HEK293 (cell line): Measurements from ENCODE around the gene SLC25A17.

Experiments used
- HOXC10 ChIP-seq: sonication (generic); formaldehyde crosslinking; IDR thresholded peaks from 2 replicates; pipeline ENCODE4 v1.8.1; 2023; ENCODE audit warnings: mild to moderate bottlenecking, missing genetic modification reagents
- IKZF3 ChIP-seq: fragments of 450-650 bp; IDR thresholded peaks from 2 replicates; pipeline ENCODE4 v1.5.0; 2018; ENCODE audit warnings: missing biosample characterization, mild to moderate bottlenecking, missing genetic modification characterization, moderate library complexity
- KLF1 ChIP-seq: fragments of 450-650 bp; formaldehyde crosslinking; IDR thresholded peaks from 2 replicates; pipeline ENCODE4 v1.5.1; 2016; ENCODE audit warnings: missing biosample characterization, missing genetic modification characterization
- KLF7 ChIP-seq: fragments of 450-650 bp; formaldehyde crosslinking; IDR thresholded peaks from 2 replicates; pipeline ENCODE4 v1.5.1; 2016; ENCODE audit warnings: missing biosample characterization, missing genetic modification characterization, borderline replicate concordance
- SETDB1 ChIP-seq: IDR thresholded peaks from one replicate; pipeline ENCODE4 v1.6.1; 2017; ENCODE audit warnings: mild to moderate bottlenecking, low read length, moderate library complexity, mixed read lengths; ENCODE audit not compliant: insufficient read length
- SP3 ChIP-seq: fragments of 450-650 bp; formaldehyde crosslinking; IDR thresholded peaks from 2 replicates; pipeline ENCODE4 v1.5.1; 2016; ENCODE audit warnings: missing biosample characterization, missing genetic modification characterization
- SP7 ChIP-seq: fragments of 450-650 bp; formaldehyde crosslinking; IDR thresholded peaks from 2 replicates; pipeline ENCODE4 v1.5.1; 2016; ENCODE audit warnings: missing biosample characterization, missing genetic modification characterization
- ZFHX2 ChIP-seq: fragments of 450-650 bp; formaldehyde crosslinking; conservative IDR thresholded peaks from 2 replicates; pipeline ENCODE4 v1.5.1; 2016; ENCODE audit warnings: missing biosample characterization, missing genetic modification characterization
- ZIC2 ChIP-seq: fragments of 450-650 bp; formaldehyde crosslinking; IDR thresholded peaks from 2 replicates; pipeline ENCODE4 v1.5.1; 2016; ENCODE audit warnings: missing biosample characterization, missing genetic modification characterization
- ZNF140 ChIP-seq: fragments of 450-650 bp; formaldehyde crosslinking; IDR thresholded peaks from 2 replicates; pipeline ENCODE4 v1.5.1; 2016; ENCODE audit warnings: missing biosample characterization, missing genetic modification characterization
- ZNF24 ChIP-seq: fragments of 450-650 bp; formaldehyde crosslinking; IDR thresholded peaks from 2 replicates; pipeline ENCODE4 v1.5.1; 2016; ENCODE audit warnings: missing biosample characterization, missing genetic modification characterization
- ZNF302 ChIP-seq: fragments of 450-650 bp; formaldehyde crosslinking; IDR thresholded peaks from 2 replicates; pipeline ENCODE4 v1.5.1; 2016; ENCODE audit warnings: missing biosample characterization, missing genetic modification characterization, low read depth
- ZNF423 ChIP-seq: fragments of 450-650 bp; formaldehyde crosslinking; IDR thresholded peaks from 2 replicates; pipeline ENCODE4 v1.5.1; 2016; ENCODE audit warnings: missing biosample characterization, missing genetic modification characterization
- ZNF549 ChIP-seq: fragments of 450-650 bp; IDR thresholded peaks from 2 replicates; pipeline ENCODE4 v1.5.1; 2018; ENCODE audit warnings: missing biosample characterization, missing genetic modification characterization, mild to moderate bottlenecking, inconsistent platforms, moderate library complexity
- ZNF558 ChIP-seq: fragments of 450-650 bp; formaldehyde crosslinking; IDR thresholded peaks from 2 replicates; pipeline ENCODE4 v1.5.1; 2016; ENCODE audit warnings: missing biosample characterization, missing genetic modification characterization
- ZNF624 ChIP-seq: fragments of 450-650 bp; formaldehyde crosslinking; IDR thresholded peaks from 2 replicates; pipeline ENCODE4 v1.5.1; 2017; ENCODE audit warnings: missing biosample characterization, missing genetic modification characterization
- ZNF660 ChIP-seq: fragments of 450-650 bp; IDR thresholded peaks from 2 replicates; pipeline ENCODE4 v1.5.1; 2018; ENCODE audit warnings: missing biosample characterization, mild to moderate bottlenecking, missing genetic modification characterization
- ZNF76 ChIP-seq: fragments of 450-650 bp; formaldehyde crosslinking; IDR thresholded peaks from 2 replicates; pipeline ENCODE4; 2016; ENCODE audit warnings: low read depth, missing biosample characterization, missing genetic modification characterization, borderline replicate concordance
- ZNF777 ChIP-seq: fragments of 450-650 bp; formaldehyde crosslinking; IDR thresholded peaks from 2 replicates; pipeline ENCODE4 v1.5.1; 2017; ENCODE audit warnings: missing biosample characterization, missing genetic modification characterization, borderline replicate concordance
- ZNF843 ChIP-seq: fragments of 450-650 bp; formaldehyde crosslinking; IDR thresholded peaks from 2 replicates; pipeline ENCODE4 v1.5.1; 2016; ENCODE audit warnings: missing biosample characterization, missing genetic modification characterization
- ZSCAN16 ChIP-seq: fragments of 450-650 bp; formaldehyde crosslinking; IDR thresholded peaks from 2 replicates; pipeline ENCODE4 v1.5.1; 2016; ENCODE audit warnings: missing biosample characterization, missing genetic modification characterization
- TF ChIP-seq, protein P1 (sequence below): fragments of 450-650 bp; formaldehyde crosslinking; IDR thresholded peaks from 2 replicates; pipeline ENCODE4 v1.5.1; 2017; ENCODE audit warnings: missing biosample characterization, missing genetic modification characterization
- TF ChIP-seq, protein P2 (sequence below): fragments of 450-650 bp; formaldehyde crosslinking; IDR thresholded peaks from 2 replicates; pipeline ENCODE4 v1.5.1; 2017; ENCODE audit warnings: missing biosample characterization, missing genetic modification characterization
- TF ChIP-seq, protein P3 (sequence below): fragments of 450-650 bp; formaldehyde crosslinking; IDR thresholded peaks from 2 replicates; pipeline ENCODE4 v1.5.1; 2016; ENCODE audit warnings: missing biosample characterization, missing genetic modification characterization
- TF ChIP-seq, protein P4 (sequence below): fragments of 450-650 bp; formaldehyde crosslinking; IDR thresholded peaks from 2 replicates; pipeline ENCODE4 v1.5.1; 2016; ENCODE audit warnings: missing biosample characterization, missing genetic modification characterization
- TF ChIP-seq, protein P5 (sequence below): fragments of 450-650 bp; formaldehyde crosslinking; IDR thresholded peaks from 2 replicates; pipeline ENCODE4 v1.5.1; 2016; ENCODE audit warnings: missing biosample characterization, missing genetic modification characterization
- TF ChIP-seq, protein P6 (sequence below): fragments of 450-650 bp; formaldehyde crosslinking; IDR thresholded peaks from 2 replicates; pipeline ENCODE4 v1.5.1; 2016; ENCODE audit warnings: missing biosample characterization, missing genetic modification characterization, borderline replicate concordance

The SLC25A17 gene

DNA sequence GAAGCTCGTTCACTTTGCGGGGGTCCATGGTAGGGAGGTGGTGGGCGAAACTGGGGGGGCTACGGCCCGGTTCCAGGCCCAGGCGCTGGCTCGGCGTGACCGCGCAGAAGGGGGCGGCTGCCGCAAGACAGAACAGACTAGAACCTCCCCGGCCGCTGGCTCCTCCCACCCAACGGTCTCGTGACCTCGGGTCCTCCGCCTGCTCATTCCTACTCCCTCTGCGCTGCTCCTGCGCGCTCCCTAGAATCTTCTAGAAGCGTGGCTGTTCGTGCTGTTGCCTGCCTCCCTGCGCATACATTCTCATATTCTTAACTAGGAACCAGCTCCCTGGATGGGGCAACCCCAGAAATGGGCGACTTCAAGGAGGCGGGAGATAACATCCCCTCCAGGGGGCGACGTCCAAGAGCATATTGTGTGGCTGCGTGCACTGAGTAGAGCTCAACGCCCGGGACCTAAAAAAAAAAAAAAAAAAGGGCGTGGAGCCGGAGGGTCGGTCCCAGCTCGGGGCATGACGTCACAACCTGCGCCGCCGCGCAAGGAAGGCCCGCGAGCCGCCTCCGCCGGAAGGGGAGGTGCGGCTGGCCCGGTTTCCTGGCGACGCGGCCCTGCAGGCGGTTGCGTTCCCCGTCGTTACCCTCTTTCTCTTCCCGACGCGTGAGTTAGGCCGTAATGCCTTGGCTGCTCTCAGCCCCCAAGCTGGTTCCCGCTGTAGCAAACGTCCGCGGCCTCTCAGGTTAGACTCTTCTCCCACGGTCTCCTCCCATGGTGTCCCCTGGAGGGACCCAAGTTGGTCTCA lies 37.6 kb upstream of the SLC25A17 start, which contains the start of the genes ST13 and XPNPEP3 (continued):
- peak; percentile 55; the same call in 1 of the 2 replicates for TF ChIP-seq ZNF660 (tag by site-specific recombination)
- TF ChIP-seq ZNF549 (tag by site-specific recombination), result no peak
- TF ChIP-seq ZNF624, result no peak
- peak; percentile 73 for TF ChIP-seq ZIC2
- no peak for TF ChIP-seq ZNF777 (tag by site-specific recombination)
- TF ChIP-seq ZNF76, result peak; percentile 74
- peak; percentile 89 for TF ChIP-seq SP7 (tag by site-specific recombination)
- peak; percentile 89 for TF ChIP-seq KLF7 (tag by site-specific recombination)
- peak; percentile 86 for TF ChIP-seq SP3
- TF ChIP-seq IKZF3, result peak; percentile 85
- no peak for TF ChIP-seq ZNF140 (tag by site-specific recombination)
- TF ChIP-seq, protein P1, sequence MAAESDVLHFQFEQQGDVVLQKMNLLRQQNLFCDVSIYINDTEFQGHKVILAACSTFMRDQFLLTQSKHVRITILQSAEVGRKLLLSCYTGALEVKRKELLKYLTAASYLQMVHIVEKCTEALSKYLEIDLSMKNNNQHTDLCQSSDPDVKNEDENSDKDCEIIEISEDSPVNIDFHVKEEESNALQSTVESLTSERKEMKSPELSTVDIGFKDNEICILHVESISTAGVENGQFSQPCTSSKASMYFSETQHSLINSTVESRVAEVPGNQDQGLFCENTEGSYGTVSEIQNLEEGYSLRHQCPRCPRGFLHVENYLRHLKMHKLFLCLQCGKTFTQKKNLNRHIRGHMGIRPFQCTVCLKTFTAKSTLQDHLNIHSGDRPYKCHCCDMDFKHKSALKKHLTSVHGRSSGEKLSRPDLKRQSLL (tag by site-specific recombination), result no peak; the same call in 1 of the 2 replicates
- TF ChIP-seq, protein P2, sequence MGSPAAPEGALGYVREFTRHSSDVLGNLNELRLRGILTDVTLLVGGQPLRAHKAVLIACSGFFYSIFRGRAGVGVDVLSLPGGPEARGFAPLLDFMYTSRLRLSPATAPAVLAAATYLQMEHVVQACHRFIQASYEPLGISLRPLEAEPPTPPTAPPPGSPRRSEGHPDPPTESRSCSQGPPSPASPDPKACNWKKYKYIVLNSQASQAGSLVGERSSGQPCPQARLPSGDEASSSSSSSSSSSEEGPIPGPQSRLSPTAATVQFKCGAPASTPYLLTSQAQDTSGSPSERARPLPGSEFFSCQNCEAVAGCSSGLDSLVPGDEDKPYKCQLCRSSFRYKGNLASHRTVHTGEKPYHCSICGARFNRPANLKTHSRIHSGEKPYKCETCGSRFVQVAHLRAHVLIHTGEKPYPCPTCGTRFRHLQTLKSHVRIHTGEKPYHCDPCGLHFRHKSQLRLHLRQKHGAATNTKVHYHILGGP (tag by site-specific recombination), result no peak
- TF ChIP-seq, protein P3, sequence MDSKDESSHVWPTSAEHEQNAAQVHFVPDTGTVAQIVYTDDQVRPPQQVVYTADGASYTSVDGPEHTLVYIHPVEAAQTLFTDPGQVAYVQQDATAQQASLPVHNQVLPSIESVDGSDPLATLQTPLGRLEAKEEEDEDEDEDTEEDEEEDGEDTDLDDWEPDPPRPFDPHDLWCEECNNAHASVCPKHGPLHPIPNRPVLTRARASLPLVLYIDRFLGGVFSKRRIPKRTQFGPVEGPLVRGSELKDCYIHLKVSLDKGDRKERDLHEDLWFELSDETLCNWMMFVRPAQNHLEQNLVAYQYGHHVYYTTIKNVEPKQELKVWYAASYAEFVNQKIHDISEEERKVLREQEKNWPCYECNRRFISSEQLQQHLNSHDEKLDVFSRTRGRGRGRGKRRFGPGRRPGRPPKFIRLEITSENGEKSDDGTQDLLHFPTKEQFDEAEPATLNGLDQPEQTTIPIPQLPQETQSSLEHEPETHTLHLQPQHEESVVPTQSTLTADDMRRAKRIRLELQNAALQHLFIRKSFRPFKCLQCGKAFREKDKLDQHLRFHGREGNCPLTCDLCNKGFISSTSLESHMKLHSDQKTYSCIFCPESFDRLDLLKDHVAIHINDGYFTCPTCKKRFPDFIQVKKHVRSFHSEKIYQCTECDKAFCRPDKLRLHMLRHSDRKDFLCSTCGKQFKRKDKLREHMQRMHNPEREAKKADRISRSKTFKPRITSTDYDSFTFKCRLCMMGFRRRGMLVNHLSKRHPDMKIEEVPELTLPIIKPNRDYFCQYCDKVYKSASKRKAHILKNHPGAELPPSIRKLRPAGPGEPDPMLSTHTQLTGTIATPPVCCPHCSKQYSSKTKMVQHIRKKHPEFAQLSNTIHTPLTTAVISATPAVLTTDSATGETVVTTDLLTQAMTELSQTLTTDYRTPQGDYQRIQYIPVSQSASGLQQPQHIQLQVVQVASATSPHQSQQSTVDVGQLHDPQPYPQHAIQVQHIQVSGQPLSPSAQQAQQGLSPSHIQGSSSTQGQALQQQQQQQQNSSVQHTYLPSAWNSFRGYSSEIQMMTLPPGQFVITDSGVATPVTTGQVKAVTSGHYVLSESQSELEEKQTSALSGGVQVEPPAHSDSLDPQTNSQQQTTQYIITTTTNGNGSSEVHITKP (tag by site-specific recombination), result peak; percentile 42
- TF ChIP-seq SETDB1, result peak; percentile 36
- TF ChIP-seq ZNF423 (tag by site-specific recombination), result no peak
- TF ChIP-seq KLF1, result peak; percentile 87
- no peak for TF ChIP-seq HOXC10
- TF ChIP-seq, protein P4, sequence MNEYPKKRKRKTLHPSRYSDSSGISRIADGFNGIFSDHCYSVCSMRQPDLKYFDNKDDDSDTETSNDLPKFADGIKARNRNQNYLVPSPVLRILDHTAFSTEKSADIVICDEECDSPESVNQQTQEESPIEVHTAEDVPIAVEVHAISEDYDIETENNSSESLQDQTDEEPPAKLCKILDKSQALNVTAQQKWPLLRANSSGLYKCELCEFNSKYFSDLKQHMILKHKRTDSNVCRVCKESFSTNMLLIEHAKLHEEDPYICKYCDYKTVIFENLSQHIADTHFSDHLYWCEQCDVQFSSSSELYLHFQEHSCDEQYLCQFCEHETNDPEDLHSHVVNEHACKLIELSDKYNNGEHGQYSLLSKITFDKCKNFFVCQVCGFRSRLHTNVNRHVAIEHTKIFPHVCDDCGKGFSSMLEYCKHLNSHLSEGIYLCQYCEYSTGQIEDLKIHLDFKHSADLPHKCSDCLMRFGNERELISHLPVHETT (tag by site-specific recombination), result peak; percentile 90
- no peak; the same call in 1 of the 2 replicates for TF ChIP-seq ZNF24 (tag by site-specific recombination)
- TF ChIP-seq ZNF558 (tag by site-specific recombination), result peak; percentile 49; the same call in 1 of the 2 replicates
- TF ChIP-seq ZNF302, result no peak
- TF ChIP-seq, protein P5, sequence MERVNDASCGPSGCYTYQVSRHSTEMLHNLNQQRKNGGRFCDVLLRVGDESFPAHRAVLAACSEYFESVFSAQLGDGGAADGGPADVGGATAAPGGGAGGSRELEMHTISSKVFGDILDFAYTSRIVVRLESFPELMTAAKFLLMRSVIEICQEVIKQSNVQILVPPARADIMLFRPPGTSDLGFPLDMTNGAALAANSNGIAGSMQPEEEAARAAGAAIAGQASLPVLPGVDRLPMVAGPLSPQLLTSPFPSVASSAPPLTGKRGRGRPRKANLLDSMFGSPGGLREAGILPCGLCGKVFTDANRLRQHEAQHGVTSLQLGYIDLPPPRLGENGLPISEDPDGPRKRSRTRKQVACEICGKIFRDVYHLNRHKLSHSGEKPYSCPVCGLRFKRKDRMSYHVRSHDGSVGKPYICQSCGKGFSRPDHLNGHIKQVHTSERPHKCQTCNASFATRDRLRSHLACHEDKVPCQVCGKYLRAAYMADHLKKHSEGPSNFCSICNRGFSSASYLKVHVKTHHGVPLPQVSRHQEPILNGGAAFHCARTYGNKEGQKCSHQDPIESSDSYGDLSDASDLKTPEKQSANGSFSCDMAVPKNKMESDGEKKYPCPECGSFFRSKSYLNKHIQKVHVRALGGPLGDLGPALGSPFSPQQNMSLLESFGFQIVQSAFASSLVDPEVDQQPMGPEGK (tag by site-specific recombination), result peak; percentile 49
- TF ChIP-seq ZSCAN16, result peak; percentile 15; the same call in 1 of the 2 replicates
- peak; percentile 30 for TF ChIP-seq ZNF843 (tag by site-specific recombination)
- TF ChIP-seq, protein P6, sequence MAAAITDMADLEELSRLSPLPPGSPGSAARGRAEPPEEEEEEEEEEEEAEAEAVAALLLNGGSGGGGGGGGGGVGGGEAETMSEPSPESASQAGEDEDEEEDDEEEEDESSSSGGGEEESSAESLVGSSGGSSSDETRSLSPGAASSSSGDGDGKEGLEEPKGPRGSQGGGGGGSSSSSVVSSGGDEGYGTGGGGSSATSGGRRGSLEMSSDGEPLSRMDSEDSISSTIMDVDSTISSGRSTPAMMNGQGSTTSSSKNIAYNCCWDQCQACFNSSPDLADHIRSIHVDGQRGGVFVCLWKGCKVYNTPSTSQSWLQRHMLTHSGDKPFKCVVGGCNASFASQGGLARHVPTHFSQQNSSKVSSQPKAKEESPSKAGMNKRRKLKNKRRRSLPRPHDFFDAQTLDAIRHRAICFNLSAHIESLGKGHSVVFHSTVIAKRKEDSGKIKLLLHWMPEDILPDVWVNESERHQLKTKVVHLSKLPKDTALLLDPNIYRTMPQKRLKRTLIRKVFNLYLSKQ (tag by site-specific recombination), result no peak
- TF ChIP-seq ZFHX2, result peak; percentile 40
